HL-60 (cell line): ENCODE measurements around the gene PRSS16.

ENCODE experiments used
- CTCF ChIP-seq: IDR thresholded peaks from one replicate; pipeline ENCODE4 v1.5.1; 2011; ENCODE audit warnings: low read length, control low read depth, inconsistent platforms; ENCODE audit not compliant: insufficient read depth
- GABPA ChIP-seq: IDR thresholded peaks from 2 replicates; pipeline ENCODE4 v1.6.1; 2012; ENCODE audit warnings: low read depth
- POLR2AphosphoS5 ChIP-seq: IDR thresholded peaks from 2 replicates; pipeline ENCODE4 v1.6.1; 2012; ENCODE audit warnings: low read depth
- REST ChIP-seq: IDR thresholded peaks from 2 replicates; pipeline ENCODE4 v1.6.1; 2012; ENCODE audit warnings: low read depth; ENCODE audit not compliant: insufficient replicate concordance

- TF ChIP-seq CTCF (no peak), GABPA (no peak), POLR2AphosphoS5 (no peak), REST (no peak)
Measured at GRCh38 chr6:27303613-27304272, 56.2 kb downstream of the PRSS16 start.
